Right kidney (tissue), 1 donor: ENCODE measurements around the gene HNRNPF.
"Not testable (repeated sequence)": the region's sequence is repeated elsewhere in the genome, so short reads cannot be mapped to it uniquely, and the experiment has no call there.

Experiments
- DNase-seq: peaks from one replicate; pipeline ENCODE4 v3.0.0-alpha.2; 2016

The HNRNPF gene

DNA sequence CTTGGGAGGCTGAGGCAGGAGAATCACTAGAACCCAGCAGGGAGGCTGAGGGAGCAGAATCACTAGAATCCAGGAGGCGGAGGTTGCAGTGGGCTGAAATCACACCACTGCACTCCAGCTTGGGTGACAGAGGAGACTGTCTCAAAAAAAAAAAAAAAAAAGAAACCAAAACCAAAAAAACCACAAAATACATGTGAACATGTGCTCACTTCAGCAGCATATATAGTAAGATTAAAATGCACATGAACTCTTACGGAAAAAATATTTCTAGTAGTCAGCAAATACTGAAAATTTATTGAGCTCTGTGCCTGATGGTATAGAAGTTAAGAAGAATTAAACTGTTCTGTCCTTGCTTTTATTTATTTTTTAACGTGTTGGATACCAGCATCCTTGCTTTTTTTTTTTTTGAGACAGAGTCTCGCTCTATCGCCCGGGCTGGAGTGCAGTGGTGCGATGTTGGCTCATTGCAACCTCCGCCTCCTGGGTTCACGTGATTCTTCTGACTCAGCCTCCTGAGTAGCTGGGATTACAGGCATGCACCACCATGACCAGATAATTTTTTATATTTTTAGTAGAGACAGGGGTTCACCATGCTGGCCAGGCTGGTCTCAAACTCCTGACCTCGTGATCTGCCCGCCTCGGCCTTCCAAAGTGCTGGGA, 18.3 kb upstream of the HNRNPF start:
- DNase-seq: no peak

DNA sequence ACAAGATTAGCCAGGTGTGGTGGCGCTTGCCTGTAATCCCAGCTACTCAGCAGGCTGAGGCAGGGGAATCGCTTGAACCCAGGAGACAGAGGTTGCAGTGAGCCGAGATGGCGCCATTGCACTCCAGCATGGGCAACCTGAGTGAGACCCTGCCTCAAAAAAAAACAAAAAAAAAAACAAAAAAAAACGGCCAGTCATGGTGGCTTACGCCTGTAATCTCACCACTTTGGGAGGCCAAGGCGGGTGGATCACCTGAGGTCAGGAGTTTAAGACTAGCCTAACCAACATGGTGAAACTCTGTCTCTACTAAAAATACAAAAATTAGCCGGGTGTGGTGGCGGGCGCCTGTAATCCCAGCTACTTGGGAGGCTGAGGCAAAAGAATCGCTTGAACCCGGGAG, 17.5 kb upstream of the HNRNPF start:
- not testable (repeated sequence) for DNase-seq

DNA sequence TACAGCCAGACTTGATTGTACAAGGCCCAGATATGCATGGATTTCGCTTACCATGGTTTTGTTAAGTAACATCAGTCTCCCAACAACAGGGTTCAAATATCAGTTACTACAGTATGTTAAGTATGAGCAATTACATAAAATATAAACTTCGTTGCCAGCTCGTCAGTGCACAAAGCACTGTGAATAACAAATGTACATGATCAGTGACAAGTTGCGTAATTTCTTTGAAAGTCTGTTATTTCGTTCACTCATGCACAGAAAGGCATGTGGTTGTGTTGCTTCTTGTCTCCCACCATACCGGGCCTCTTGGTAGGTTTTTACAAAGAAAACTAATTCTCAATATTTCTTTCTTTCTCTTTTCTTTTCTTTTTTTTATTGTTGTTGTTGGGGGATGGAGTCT, 15.4 kb upstream of the HNRNPF start:
- no peak for DNase-seq

DNA sequence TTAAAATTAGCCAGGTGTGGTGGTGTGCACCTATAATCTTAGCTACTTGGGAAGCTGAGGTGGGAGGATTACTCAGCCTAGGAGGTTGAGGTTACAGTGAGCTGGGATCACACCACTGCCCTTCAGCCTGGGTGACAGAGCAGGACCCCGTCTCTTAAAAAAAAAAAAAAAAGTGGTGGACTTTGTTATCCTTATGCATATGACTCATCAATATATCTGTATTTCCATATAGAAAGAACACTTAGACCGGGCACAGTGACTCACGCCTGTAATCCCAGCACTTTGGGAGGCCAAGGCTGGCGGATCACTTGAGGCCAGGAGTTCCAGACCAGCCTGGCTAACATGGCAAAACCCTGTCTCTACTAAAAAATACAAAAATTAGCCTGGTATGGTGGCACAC, 13.0 kb upstream of the HNRNPF start:
- DNase-seq: not testable (repeated sequence)

DNA sequence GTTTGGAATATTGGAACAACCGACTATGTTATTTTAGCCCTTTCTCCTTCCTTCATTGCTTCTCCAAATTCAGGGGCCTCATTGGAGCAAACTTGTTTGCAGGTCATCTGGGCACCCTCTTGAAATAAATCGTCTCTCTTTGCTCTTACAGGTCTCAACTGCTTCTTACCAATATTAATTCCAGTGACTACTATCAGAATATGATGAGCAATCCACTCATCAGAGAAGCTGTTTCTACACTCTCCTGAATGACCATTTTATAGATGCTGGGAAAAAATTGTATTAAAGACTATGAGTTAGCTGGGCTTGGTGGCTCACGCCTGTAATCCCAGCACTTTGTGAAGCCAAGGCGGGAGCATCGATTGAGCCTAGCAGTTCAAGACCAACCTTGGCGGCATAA, 12.5 kb upstream of the HNRNPF start:
- no peak for DNase-seq

DNA sequence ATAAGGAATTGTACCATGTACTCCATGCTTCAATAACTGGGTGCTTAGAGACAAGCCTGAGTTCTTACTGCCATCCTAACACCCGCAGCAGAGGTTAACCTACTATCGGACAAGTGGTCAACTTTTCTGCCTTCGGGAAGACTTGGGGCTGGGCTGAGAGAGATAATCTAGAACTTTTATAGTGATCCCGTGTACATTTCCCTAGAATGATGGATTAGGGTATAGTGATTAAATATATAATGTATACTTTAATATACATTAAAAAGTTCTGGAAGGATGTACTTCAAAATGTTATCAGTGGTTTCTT, 12.2 kb upstream of the HNRNPF start:
- DNase-seq: no peak

DNA sequence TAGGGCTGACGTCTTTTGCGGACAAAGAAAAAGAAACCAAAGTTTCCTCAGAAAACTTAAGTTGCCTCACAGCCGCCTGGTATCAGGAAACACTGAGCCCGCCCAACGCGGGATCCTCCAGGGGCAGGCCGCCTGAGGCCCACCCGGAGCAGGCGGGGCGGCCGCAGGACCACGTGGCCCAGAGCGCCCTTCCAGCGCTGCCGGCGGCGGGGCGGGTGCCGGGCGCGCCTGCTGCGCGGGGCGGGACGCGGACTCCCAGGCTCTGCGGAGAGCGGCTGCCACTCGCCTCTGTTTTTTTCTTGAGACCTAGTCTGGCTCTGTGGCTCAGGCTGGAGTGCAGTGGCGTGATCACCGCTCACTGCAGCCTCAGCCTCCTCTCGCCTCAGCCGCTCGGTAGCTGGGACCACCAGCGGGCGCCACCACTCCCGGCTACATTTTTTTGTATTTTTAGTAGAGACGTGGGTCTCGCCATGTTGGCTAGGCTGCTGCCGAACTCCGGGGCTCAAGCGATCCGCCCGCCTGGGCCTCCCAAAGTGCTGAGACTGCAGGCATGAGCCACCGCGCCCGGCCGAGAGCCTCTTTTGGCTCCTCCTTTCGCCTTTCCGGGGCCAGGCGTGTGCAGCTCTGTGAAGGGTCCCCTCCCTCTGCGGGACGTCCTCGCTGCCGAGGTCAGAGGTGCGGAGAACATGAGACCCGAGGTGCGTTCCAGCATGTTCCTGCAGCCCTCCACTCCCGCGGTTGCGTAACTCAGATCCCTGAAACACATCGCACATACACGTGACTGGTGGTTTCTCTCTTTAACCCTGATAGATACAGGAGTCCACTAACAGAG, 11.6 kb upstream of the HNRNPF start:
- DNase-seq: peak; percentile 95

DNA sequence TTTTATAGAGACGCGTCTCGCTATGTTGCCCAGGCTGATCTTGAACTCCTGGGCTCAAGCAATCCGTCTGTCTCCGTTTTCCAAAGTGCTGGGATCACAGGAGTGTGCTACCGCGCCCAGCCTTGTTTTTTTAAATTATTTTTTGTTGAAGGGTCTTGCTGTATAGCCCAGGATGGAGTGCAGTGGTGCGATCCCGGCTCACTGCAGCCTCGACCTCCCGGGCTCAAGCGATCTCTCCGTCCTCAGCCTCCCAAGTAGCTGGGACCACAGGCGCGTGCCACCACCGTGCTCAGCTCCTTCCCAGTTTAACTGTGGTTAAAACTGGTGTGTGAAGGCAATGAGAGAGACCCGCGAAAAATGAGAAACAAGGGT, 11.0 kb upstream of the HNRNPF start:
- no peak for DNase-seq

DNA sequence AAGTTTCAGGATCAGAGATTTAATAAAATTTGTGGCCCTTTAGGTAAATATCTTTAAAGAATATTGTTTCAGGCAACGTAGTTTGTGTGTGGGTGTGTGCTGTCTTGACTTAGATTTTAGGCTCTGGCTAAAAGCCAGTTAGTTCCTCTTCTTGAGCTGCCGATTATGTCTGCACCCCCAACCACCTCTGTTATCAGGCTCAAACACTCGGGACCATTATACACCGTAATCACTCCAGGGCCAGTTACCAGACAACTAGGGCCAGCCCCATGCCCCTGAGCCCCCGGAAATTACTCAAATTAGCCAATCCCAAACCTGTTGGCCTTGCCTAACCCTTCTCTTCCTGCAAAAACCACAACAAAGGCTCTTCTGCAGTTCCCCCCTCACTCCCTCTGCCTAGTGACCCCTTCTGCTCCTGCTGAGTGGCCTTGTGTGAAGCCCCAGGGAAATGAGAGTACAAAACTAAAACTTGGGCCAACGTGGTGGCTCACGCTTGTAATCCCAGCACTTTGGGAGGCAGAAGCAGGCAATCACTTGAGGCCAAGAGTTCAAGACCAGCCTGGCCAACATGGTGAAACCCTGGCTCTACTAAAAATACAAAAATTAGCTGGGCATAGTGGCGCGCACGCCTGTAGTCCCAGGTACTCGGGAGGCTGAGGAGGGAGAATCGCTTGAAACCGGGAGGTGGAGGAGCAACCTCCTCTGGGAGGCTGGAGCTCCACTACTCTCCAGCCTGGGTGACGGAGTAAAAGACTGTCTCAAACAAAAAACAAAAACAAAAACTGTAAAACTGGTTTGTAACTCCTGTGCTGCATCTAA, 9.2 kb upstream of the HNRNPF start:
- DNase-seq: no peak

DNA sequence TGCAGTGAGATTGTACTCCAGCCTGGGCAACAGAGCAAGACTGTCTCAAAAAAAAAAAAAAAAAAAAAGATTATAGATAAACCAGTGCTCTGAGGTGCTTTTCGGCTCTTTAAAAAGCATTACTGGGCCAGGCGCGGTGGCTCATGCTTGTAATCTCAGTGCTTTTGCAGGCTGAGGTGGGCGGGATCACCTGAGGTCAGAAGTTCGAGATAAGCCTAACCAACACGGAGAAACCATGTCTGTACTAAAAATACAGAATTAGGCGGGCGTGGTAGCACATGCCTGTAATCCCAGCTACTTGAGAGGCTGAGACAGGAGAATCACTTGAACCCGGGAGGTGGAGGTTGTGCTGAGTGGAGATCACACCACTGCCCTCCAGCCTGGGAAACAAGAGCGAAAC, 6.6 kb upstream of the HNRNPF start:
- DNase-seq: no peak

DNA sequence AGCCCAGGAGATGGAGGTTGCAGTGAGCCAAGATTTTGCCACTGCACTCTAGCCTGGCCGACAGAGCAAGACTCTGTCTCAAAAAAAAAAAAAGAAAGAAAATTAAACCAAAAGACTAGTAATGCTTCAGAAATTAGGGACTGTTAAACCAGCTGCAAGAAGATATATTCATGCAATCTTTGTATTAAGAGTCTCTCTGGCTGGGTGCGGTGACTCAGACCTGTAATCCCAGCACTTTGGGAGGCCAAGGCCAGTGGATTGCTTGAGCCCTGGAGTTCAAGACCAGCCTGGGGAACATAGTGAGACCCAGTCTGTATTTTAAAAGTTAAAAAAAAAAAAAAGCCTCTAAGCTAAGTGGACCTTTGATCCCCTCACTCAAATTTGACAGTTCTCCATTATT, 2.5 kb upstream of the HNRNPF start:
- no peak for DNase-seq

DNA sequence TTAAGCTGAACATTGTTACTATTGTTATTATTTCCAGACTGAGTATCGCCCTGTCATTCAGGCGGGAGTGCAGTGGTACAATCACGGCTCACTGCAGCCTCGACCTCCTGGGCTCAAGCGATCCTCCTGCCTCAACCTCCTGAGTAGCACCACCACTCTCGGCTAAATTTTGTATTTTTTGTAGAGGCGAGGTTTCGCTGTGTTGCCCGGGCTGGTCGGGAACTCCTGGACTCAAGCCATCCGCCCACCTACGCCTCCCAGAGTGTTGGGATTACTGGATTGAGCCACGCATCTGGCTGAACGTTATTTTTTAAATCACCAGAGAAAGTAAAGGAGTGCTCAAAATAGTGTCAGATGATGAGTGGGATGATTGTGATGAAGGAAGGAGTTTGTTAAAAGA, 1.4 kb upstream of the HNRNPF start:
- no peak for DNase-seq

DNA sequence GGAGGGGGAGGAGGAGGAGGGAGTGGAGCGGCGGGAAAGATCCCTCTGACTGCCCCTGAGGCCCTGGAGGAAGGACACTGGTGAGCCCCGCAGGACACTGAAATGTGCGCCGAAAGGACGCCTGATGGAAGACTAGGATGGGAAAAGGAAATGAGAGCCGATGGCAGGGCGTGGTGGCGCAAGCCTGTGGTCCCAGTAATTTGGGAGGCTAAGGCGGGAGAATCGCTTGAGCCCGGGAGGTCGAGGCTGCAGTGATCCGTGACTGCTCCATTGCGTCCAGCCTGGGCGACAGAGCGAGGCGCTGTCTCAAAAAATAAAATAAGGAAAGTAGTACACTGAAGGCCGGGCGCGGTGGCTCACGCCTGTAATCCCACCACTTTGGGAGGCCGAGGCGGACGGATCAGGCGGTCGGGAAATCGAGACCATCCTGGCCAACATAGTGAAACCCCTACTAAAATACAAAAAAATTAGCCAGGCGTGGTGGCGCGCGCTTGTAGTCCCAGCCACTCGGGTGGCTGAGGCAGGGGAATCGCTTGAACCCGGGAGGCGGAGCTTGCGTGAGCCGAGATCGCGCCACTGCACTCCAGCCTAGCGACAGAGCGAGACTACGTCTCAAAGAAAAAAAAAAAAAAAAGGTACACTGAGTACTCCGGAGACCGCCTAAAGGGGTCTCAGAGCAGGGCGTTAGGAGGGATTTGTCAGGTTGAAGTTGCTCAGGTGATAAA, 561 bp upstream of the HNRNPF start:
- DNase-seq: peak; percentile 81

DNA sequence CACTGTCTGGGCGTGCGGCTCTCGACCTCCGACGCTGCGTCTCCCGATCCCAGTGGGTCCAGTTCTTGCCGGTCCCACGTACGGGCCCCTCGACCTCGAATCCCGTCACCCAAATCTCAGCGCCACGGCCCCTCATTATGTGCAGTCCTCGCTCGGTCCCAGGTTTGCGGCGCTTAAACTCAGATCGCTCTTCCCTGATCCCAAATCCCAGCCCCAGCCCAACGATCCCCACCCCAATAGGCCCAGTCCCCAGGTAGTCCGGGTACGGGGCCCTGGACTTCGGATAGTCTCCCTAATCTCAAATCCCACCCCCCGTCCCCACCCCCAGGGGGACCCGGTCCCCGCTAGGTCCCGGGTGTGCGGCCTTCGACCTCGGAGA, 666 bp downstream of the HNRNPF start:
- DNase-seq: no peak

DNA sequence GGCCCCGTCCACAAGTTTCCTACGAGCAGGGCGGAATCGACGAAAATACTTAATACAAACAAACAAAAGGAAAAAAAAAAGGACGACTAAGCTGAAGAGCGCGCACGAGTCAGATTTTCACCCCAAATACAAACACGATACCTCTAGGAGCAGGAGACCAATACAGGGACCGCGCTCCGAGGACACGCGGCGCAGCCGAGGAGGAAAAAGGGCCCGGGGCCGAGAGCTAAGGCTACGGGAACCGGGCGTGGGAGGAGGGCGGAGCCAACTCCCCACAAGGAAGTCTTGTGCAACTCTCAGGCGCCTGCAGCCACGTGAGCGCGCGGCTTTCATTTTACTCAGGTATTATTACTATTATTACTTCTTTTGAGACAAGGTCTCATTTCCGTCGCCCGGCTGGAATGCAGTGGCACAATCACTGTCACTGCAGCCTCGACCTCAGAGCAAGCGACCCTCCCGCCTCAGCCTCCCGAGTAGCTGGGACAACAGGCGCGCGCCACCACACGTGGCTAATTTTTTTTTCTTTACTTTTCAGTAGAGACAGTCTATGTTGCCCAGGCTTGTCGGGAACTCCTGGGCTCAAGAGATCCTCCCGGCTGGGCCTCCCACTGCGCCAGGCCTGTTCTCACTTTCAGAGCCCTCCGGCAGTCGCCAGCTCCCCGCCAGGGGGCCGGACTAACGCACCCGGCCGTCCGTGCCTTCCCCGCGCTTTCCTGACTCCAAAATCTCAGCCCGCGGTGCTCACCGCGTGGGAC, 1.2 kb downstream of the HNRNPF start:
- peak; percentile 87 for DNase-seq

DNA sequence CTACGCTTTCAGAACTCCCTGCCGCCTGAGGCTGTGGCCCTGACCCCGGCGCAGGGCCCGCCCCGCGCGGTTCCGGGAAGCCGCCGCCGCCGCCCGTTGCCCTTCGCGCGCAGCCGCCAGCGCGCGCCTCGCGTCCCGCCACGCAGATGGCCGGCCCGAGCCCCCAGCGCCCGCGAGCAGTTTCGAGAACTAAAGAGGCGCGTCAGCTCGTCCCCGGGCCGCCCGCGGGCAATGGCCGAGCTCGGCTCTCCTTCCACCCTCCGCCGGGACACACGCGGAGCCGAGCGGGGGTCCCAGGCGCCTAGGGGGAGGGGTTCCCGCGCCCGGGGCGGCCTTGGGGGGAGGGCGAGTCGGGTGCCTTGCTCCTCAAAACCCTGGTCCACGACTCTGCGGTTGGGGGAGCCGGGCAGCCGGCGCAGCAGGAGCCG, 1.8 kb downstream of the HNRNPF start:
- DNase-seq: no peak

DNA sequence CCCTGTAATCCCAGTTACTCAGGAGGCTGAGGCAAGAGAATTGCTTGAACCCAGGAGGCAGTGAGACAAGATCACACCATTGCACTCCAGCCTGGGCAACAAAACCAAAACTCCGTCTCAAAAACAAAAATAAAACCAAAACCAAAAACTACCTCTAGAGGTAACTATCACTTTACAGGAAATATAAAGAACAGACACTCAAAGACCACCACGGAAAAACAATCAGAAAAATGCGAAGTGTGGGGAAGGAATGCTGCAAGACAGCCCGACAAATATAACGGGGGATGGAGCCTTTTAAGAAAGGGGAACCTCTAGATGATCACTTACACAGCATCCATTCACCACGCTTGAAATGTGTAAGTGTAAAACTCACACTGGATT, 4.3 kb downstream of the HNRNPF start:
- DNase-seq: no peak

DNA sequence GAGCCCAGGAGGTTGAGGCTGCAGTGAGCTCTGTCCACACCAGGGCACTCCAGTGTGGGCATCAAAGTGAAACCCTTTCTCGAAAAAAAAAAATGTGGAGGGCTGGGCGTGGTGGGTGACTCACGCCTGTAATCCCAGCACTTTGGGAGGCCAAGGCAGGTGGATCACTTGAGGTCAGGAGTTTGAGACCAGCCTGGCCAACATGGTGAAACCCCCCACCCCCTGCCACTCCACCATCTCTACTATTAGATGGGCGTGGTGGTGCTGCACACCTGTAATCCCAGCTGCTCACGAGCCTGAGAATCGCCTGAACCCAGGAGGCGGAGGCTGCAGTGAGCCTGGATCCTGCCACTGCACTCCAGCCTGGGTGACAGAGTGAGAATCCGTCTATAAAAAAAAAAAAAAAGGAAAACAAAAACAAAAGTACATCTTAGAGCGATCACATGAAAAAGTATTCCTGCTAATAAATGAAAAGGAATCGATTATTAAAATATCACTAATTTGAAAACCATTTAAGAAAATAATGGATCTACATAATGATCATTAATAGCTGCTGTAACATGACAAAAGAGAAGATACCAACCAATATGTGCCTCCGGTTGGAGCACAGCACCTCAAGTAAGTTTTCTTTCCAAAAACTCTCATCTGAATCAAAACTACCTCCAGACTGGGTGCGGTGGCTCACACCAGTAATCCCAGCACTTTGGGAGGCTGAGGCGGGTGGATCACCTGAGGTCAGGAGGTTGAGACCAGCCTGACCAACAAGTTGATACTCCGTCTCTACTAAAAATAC, 4.9 kb downstream of the HNRNPF start:
- no peak for DNase-seq

DNA sequence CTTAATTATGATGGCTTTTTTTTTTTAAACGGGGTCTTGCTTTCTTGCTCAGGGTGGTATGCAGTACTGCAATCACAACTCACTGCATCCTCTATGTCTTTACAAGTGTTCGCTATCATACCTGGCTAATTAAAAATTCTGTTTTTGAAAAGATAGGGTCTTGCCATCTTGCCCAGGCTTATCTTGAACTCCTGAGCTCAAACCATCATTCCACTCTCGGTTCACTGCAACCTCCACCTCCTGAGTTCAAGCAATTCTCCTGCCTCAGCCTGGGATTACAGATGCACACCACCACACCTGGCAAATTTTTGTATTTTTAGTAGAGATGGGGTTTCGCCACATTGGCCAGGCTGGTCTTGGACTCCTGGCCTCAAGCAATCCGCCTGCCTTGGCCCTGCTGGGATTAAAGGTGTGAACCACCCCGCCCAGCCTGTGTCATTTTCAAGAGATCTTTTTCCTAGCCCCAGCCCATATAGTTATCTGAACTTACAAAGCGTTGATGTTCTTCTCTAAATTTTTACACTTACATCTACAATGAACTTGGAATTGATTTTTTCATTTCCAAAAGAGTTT, 6.0 kb downstream of the HNRNPF start:
- no peak for DNase-seq

DNA sequence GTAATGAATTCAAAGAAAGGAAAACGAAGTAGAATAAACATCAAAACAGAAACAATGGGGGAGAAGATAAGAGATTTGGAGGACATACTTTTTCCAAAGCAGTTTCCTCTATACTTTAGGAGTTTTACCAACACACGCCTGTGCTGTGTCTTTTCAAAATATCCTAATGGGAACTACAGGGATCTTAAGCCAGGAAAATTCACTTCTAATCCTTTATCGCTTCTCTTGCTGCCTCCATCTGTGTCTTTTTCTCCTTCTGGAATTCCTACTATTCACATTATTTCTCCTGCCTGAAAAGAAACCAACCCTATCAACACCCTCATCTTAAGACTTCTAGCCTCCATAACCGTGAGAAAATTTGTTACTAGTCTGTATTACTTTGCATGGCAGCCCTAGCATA, 6.8 kb downstream of the HNRNPF start:
- no peak for DNase-seq

DNA sequence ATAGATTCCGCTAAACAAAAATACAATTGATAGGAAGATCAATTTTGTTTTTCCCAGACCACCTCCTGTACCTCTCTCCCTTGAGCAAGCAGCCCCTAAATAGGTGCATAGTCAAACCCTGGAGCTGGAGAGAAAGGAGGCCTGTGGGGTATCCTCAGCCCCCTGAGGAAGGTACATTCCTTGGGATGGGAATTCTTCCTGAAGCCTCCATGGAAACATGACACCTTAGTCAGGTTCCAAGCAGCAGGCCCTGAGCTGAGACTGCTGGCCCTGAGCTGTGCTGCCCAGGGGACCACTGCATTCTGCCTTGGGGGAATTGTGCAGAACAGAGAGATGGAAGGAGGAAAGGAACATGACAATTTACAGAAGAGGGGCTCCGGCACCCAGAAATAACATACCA, 7.4 kb downstream of the HNRNPF start:
- DNase-seq: no peak
